Naive thymus-derived CD8-positive, alpha-beta T cell (primary cell): Measurements from ENCODE around the gene L1CAM. TPM values are rescaled to one million over a fixed set of nuclear protein-coding genes. Genes with fewer than 3 reads are reported as not detected.

Experiments used
- ATAC-seq, 2 donors: fragments of 150-1000 bp; cut with Tn5 transposase in 1 of 2; sonication (Bioruptor Pico), chemical (Tn5 transposase) in 1 of 2; 1 replicate in 1 of 2; 2 replicates in 1 of 2; pipeline ENCODE4 v1.10.0; 2021; ENCODE audit warnings: mild to moderate bottlenecking in 2 of 2, moderate library complexity in 2 of 2
- POLR2A ChIA-PET: fragments of 350-600 bp; sonication (Branson Sonifier 250); formaldehyde crosslinking; loops from one replicate; lab custom pipeline; 2021; ENCODE audit warnings: antibody characterized with exemption; lab: Charles Lee
- DNase-seq, 10 donors: peaks; one replicate each; pipeline versions ENCODE4 v3.0.0 to v3.0.0-alpha.2; 2020 to 2022
- H3K27ac Mint-ChIP-seq, 10 donors: one replicate each; pipeline ENCODE4 v1.8.0; 2020 to 2022; ENCODE audit warnings: mild to moderate bottlenecking in 10 of 10, mixed read lengths in 10 of 10, moderate library complexity in 4 of 10, inconsistent platforms in 1 of 10
- H3K27me3 Mint-ChIP-seq, 5 donors: one replicate each; pipeline ENCODE4 v1.8.0; 2021 to 2022; ENCODE audit warnings: mixed read lengths in 5 of 5
- H3K36me3 Mint-ChIP-seq, 3 donors: one replicate each; pipeline ENCODE4 v1.8.0; 2020 to 2022; ENCODE audit warnings: mixed read lengths in 3 of 3, mild to moderate bottlenecking in 2 of 3, inconsistent platforms in 1 of 3
- H3K4me1 Mint-ChIP-seq, 4 donors: one replicate each; pipeline ENCODE4 v1.8.0; 2021 to 2022; ENCODE audit warnings: mixed read lengths in 4 of 4
- H3K4me3 Mint-ChIP-seq, 10 donors: one replicate each; pipeline ENCODE4 v1.8.0; 2020 to 2022; ENCODE audit warnings: mild to moderate bottlenecking in 10 of 10, mixed read lengths in 10 of 10, moderate library complexity in 6 of 10, inconsistent platforms in 1 of 10
- H3K9me3 Mint-ChIP-seq, 9 donors: one replicate each; pipeline ENCODE4 v1.8.0; 2020 to 2022; ENCODE audit warnings: mixed read lengths in 9 of 9, mild to moderate bottlenecking in 3 of 9, inconsistent platforms in 1 of 9, moderate library complexity in 1 of 9
- polyA plus RNA-seq, 3 donors: library from polyadenylated mRNA; unstranded; fragments of 300-500 nt; fragmentation: Illumina TruSeq; gene quantifications; one replicate each; pipeline ENCODE4 v1.2.3, GENCODE V29; 2021
- total RNA-seq, 8 experiments: library from RNA in 2 of 8; stranded (reverse) in 2 of 8; gene quantifications; one replicate each; pipeline ENCODE4 v1.2.3 and lab custom pipeline; 2021 to 2026

L1CAM gene
- total and polyA plus RNA-seq, 5 experiments from 2014 or later, result 0.16 to 0.23 TPM; not detected in 3

DNA sequence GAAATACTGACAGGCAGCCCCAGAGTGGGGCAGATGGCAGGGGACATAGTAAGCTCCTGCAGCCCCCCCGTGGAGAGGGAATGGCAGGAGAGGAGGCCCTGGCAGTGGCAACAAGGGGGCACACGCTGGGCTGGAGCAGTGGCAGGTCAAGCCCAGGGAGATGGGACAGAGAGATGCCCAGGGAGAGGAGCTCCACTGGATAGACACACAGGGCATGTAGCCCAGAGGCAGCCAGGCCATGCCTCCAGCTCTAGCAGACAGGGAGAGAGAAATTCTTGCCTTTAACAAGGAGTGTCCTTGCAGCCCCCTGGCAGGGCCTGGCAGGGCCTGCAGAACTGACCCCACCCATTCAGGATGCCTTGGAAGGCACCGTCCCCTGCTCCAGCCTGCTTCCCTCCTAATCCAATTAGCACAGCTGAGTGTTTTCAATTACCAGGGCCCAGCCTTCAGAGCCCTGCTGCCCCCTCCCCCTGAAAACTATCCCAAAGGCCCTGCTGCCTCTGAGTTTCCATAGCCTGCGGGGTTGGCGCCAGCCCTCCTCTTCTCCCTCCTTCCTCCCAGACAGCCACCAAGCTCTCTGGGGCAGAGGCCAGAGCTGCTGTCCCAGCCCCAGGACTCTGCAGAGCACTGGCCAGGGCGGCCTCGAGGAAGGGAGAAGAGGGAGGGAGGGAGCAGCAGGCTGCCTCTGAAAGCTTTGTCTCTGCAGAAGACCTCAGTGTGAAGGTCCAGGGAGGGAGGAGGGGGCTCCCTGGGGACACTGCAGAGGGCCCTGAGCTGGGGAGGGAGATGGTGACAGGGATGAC lies 12.5 kb downstream of the L1CAM start:
- POLR2A ChIA-PET, result interaction anchor here (0.7 kb wide), 1 partner anchor 12 kb away, joined by 3 read pairs; no protein-coding TSS in a partner anchor
- Mint-ChIP-seq H3K27ac (peak overlapping the region in 1 of 10 donors; percentile 43), H3K4me3 (no peak overlapping the region), H3K27me3 (peaks cover 3 to 22% (median 12%) of the 10 kb centered on the region in 5 donors), H3K9me3 (peaks cover 0 to 5% (median 0%) of the 10 kb centered on the region in 9 donors), H3K4me1 (peaks cover 8 to 13% (median 9%) of the 10 kb centered on the region in 4 donors), H3K36me3 (no peaks in the 10 kb centered on the region)
- ATAC-seq (no peak), DNase-seq (no peak)

- DNase-seq, result no peak
- Mint-ChIP-seq H3K4me1 (peaks cover 0 to 3% (median under 1%) of the 10 kb centered on the region in 4 donors), H3K36me3 (no peaks in the 10 kb centered on the region), H3K4me3 (no peak overlapping the region), H3K9me3 (peaks cover 0 to 5% (median 0%) of the 10 kb centered on the region in 9 donors), H3K27me3 (peaks cover 0 to 12% (median 8%) of the 10 kb centered on the region in 5 donors), H3K27ac (no peak overlapping the region)
- POLR2A ChIA-PET, result no interaction called here
- ATAC-seq, result no peak
Observed at GRCh38 chrX:153871946-153872878, 13.8 kb downstream of the L1CAM start.

DNA sequence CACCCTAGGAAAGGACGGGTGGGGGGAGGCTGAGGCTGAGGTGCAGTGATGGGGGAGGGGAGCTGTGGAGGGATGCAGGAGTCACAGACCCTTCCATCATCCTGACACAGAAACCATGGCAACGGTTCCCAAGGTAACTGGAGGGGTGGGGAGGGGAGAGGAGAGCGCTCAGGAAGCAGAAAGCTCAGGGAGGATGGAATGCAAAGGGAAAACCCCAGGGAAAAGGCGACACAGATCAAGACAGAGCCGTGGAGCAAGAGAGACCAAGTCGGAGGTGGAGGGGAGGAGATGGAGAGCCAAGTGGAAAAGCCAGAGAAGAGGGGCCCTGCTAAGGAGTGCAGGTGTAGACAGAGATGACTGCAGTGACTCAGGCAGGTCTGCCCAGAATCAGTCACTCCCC lies 14.5 kb downstream of the L1CAM start:
- ATAC-seq (no peak), DNase-seq (no peak)
- Mint-ChIP-seq H3K9me3 (peaks cover 0 to 5% (median 0%) of the 10 kb centered on the region in 9 donors), H3K4me3 (no peak overlapping the region), H3K27ac (no peak overlapping the region), H3K36me3 (no peaks in the 10 kb centered on the region), H3K4me1 (peaks cover 0 to 3% (median under 1%) of the 10 kb centered on the region in 4 donors), H3K27me3 (peaks cover 0 to 11% (median 7%) of the 10 kb centered on the region in 5 donors)
- POLR2A ChIA-PET, result no interaction called here

DNA sequence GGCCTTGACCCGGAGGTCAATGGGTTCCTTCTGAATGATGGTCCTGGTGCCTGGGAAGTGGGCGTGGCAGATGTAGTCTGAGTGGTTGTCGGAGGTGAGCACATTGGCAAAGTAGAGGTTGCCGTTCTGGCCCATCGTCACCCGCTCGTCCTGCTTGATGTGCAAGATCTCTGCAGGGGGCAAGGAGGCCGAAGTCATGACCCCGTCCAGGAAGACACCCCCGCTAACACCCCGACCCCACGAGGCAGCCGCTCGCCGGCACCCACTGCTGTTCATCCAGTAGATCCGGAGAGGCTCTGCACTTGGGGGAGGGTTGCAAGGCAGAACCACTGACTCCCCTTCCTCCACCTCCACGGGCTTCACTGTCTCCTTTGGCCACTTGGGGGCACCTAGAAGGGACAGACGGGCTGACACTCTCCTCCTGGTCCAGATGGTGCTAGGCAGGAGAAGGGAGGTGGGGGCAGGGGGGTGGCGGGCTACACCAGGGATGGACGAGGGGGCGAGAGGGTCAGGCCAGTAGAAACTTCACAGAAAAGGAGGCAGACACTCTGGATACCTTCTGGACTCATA lies 15.1 kb downstream of the L1CAM start:
- Mint-ChIP-seq H3K36me3 (no peaks in the 10 kb centered on the region), H3K27me3 (peaks cover 0 to 7% (median 3%) of the 10 kb centered on the region in 5 donors)

DNA sequence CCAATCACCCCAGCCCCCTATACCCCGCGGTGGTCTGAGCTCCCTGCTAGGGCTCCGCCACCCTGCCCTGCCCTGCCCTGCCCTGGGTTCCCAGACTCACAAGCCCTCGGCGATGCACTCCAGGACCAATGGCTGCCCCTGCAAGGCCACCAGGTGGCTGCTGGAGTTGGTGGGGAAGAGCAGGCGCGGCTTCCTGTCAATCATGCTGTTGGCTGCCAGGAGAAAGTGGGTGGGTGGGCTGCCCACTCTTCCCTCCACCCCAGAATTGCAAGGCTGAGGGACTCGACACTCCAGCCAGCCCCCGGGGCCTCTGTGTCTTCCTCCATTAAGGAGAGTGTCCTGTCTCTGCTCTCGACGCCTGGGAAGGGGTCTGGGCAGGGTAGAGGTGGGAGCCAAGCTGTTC lies 15.7 kb downstream of the L1CAM start:
- Mint-ChIP-seq H3K27ac (no peak overlapping the region), H3K36me3 (no peaks in the 10 kb centered on the region), H3K9me3 (peaks cover 0 to 3% (median 0%) of the 10 kb centered on the region in 9 donors), H3K27me3 (peaks cover 0 to 4% (median 3%) of the 10 kb centered on the region in 5 donors), H3K4me3 (no peak overlapping the region), H3K4me1 (peaks cover 0 to 1% (median 0%) of the 10 kb centered on the region in 4 donors)
- POLR2A ChIA-PET, result no interaction called here
- no peak for ATAC-seq
- no peak for DNase-seq

More for the DNA sequence above, 15.1 kb downstream of the L1CAM start:
- DNase-seq (no peak), ATAC-seq (no peak)
- Mint-ChIP-seq H3K4me3 (no peak overlapping the region), H3K27ac (no peak overlapping the region), H3K9me3 (peaks cover 0 to 3% (median 0%) of the 10 kb centered on the region in 9 donors), H3K4me1 (peaks cover 0 to 3% (median under 1%) of the 10 kb centered on the region in 4 donors)
- POLR2A ChIA-PET, result no interaction called here

- DNase-seq, result no peak
- ATAC-seq, result no peak
- Mint-ChIP-seq H3K4me3 (no peak overlapping the region), H3K27ac (peak overlapping the region in 1 of 10 donors; percentile 71), H3K27me3 (peaks cover 0 to 3% (median under 1%) of the 10 kb centered on the region in 5 donors), H3K4me1 (peaks cover 0 to 1% (median 0%) of the 10 kb centered on the region in 4 donors), H3K9me3 (no peaks in the 10 kb centered on the region), H3K36me3 (no peaks in the 10 kb centered on the region)
- POLR2A ChIA-PET, result no interaction called here
Observed at GRCh38 chrX:153869473-153870287, 16.3 kb downstream of the L1CAM start.

DNA sequence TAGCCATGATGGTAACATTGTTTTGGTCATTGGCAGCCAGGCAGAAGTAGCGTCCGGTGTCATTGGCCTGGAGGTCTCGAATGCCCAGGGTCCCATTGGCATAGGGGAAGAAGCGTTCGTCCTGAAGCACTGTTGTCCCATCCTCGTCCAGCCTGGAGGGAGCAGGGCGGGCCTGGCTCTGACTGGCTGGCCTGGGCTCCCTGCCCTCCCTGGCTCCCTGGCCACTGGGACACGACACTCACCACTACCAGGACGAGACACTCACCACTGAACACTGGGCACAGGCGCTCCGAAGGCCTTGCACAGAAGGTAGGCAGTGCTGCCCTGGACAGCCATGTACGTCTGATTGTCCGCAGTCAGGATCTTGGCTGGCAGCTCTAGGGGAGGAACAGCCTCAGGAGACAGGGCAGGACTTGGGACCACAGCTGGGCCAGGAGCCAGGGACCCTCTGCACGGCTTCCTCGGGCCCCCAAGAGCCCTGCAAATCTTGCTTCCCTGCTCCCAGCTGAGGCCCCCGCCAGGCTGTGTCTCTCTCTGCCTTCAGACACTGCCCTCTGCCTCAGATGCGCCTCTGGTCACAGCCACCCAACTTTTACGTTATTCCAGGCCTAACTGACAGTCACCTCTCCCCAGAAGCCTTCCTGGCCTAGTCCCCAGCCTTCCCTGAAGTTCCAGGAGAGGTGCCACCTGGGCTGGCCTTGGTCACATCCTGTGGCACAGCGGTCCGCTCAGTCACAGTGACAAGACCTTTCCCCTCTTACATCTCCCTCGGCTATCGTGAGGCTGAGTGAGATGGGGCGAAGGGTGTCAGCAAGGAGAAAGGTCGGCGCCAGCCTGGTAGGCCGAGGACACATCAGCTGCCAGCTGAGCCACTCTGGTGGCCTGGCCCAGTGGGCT lies 17.1 kb downstream of the L1CAM start:
- Mint-ChIP-seq H3K27ac (peak overlapping the region in 1 of 10 donors; percentile 71), H3K27me3 (peaks cover 0 to 3% (median 0%) of the 10 kb centered on the region in 5 donors), H3K36me3 (no peaks in the 10 kb centered on the region), H3K4me1 (peaks cover 0 to 1% (median 0%) of the 10 kb centered on the region in 4 donors), H3K9me3 (no peaks in the 10 kb centered on the region), H3K4me3 (no peak overlapping the region)
- POLR2A ChIA-PET, result no interaction called here
- DNase-seq (no peak), ATAC-seq (no peak)

DNA sequence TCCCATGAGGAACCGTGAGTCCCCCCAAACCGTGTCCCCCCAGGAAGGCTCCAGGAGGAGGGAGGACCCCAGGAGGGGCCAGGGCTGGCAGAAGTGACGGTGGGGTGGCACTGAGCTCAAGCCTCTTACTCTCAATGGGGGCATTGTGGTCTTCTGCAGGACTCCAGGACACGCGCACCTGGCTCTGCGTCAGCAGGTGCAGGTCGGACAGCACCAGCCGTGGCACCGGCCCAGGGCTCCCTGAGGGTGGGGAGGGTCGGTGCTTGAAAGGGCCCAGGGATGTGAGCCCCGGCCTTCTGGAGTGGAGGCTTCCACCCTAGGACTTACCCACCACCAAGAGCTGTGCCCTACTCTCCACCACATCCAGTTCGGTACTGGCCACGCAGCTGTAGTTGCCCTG lies 18.3 kb downstream of the L1CAM start:
- no peak for ATAC-seq
- no peaks in the 10 kb centered on the region for H3K36me3 Mint-ChIP-seq
- H3K4me3 Mint-ChIP-seq, result no peak overlapping the region
- H3K27ac Mint-ChIP-seq, result no peak overlapping the region
- no peaks in the 10 kb centered on the region for H3K4me1 Mint-ChIP-seq
- peaks cover 0 to 3% (median 0%) of the 10 kb centered on the region in 5 donors for H3K27me3 Mint-ChIP-seq
- POLR2A ChIA-PET, result no interaction called here
- H3K9me3 Mint-ChIP-seq, result no peaks in the 10 kb centered on the region
- DNase-seq, result no peak

DNA sequence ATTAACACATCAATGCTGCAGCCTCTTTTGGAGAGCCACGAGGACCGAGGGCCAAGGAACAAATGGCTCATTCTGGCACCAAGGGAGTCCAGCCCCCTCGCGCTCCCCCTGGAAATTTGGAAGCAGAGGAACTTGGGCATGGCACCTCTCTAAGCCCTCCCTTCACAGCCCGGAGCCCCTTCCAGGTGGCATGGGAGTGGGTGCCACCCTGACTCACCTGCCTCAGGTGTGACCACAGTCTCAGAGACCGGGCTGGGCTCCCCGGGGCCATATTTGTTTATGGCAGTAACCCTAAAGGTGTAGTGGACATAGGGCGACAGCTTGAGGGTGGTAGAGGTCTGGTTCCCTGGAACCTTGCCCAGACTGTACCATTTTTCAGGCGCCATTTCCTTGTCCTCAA lies 18.8 kb downstream of the L1CAM start:
- POLR2A ChIA-PET, result no interaction called here
- ATAC-seq, result no peak
- H3K4me1 Mint-ChIP-seq, result no peaks in the 10 kb centered on the region
- H3K27me3 Mint-ChIP-seq, result peaks cover 0 to 3% (median 0%) of the 10 kb centered on the region in 5 donors
- H3K36me3 Mint-ChIP-seq, result no peaks in the 10 kb centered on the region
- DNase-seq, result no peak
- H3K4me3 Mint-ChIP-seq, result no peak overlapping the region
- H3K9me3 Mint-ChIP-seq, result no peaks in the 10 kb centered on the region
- no peak overlapping the region for H3K27ac Mint-ChIP-seq

- H3K36me3 Mint-ChIP-seq, result no peaks in the 10 kb centered on the region
- ATAC-seq (no peak), DNase-seq (no peak)
- POLR2A ChIA-PET, result no interaction called here
- H3K27ac Mint-ChIP-seq, result no peak overlapping the region
- H3K27me3 Mint-ChIP-seq, result peaks cover 0 to 3% (median 0%) of the 10 kb centered on the region in 5 donors
- H3K4me3 Mint-ChIP-seq, result no peak overlapping the region
- H3K4me1 Mint-ChIP-seq, result no peaks in the 10 kb centered on the region
- H3K9me3 Mint-ChIP-seq, result no peaks in the 10 kb centered on the region
Observed at GRCh38 chrX:153866302-153867019, 19.5 kb downstream of the L1CAM start.

DNA sequence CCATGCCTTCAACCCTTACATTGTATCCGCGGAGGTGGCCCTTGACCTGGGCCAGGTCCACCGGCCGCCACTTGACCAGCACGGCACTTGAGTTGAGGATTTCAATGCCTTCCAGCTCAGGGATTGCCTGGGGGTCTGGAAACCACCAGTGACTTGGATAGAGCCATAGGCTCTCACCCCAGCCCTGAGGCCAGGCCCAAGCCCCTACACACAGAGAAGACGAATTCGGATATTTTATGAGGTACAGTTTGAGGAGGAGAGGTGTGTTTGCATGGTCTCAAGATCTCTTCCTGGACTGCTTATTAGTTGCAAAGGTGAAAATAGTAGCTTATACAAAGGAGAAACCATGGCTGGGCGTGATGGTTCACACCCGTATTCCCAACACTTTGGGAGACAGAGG lies 20.3 kb downstream of the L1CAM start:
- Mint-ChIP-seq H3K27ac (no peak overlapping the region), H3K4me1 (no peaks in the 10 kb centered on the region), H3K9me3 (no peaks in the 10 kb centered on the region), H3K27me3 (peaks cover 0 to 3% (median 0%) of the 10 kb centered on the region in 5 donors), H3K4me3 (no peak overlapping the region), H3K36me3 (no peaks in the 10 kb centered on the region)
- POLR2A ChIA-PET, result no interaction called here
- DNase-seq (no peak), ATAC-seq (no peak)
